ENCODE data around the gene BCL11A.

BCL11A gene

GRCh38 chr2:60530660-60531281 lies 22.7 kb downstream of the BCL11A start:
- in situ Hi-C loops (cut with MboI; ENCODE audit: low sequenced_read_pairs), result no loop called here

GRCh38 chr2:60529785-60530627 lies 23.4 kb downstream of the BCL11A start:
- in situ Hi-C loops (cut with MboI; ENCODE audit: low sequenced_read_pairs), result no loop called here

GRCh38 chr2:60529136-60529784 lies 24.2 kb downstream of the BCL11A start:
- in situ Hi-C loops (cut with MboI; ENCODE audit: low sequenced_read_pairs), result no loop called here

- in situ Hi-C loops (cut with MboI; ENCODE audit: low sequenced_read_pairs), result no loop called here
Measured at GRCh38 chr2:60528281-60529020, 25.0 kb downstream of the BCL11A start.

GRCh38 chr2:60527762-60528161 lies 25.7 kb downstream of the BCL11A start:
- in situ Hi-C loops (cut with MboI; ENCODE audit: low sequenced_read_pairs), result no loop called here

- in situ Hi-C loops (cut with MboI; ENCODE audit: low sequenced_read_pairs), result no loop called here
Measured at GRCh38 chr2:60526623-60527022, 26.8 kb downstream of the BCL11A start.

GRCh38 chr2:60525899-60526298 lies 27.6 kb downstream of the BCL11A start:
- in situ Hi-C loops (cut with MboI; ENCODE audit: low sequenced_read_pairs), result no loop called here

GRCh38 chr2:60524874-60525273 lies 28.6 kb downstream of the BCL11A start:
- in situ Hi-C loops (cut with MboI; ENCODE audit: low sequenced_read_pairs), result no loop called here

GRCh38 chr2:60523963-60524362 lies 29.5 kb downstream of the BCL11A start:
- in situ Hi-C loops (cut with MboI; ENCODE audit: low sequenced_read_pairs), result no loop called here

GRCh38 chr2:60522462-60522861 lies 31.0 kb downstream of the BCL11A start:
- in situ Hi-C loops (cut with MboI; ENCODE audit: low sequenced_read_pairs), result no loop called here

GRCh38 chr2:60521626-60522025 lies 31.8 kb downstream of the BCL11A start:
- in situ Hi-C loops (cut with MboI; ENCODE audit: low sequenced_read_pairs), result no loop called here

- in situ Hi-C loops (cut with MboI; ENCODE audit: low sequenced_read_pairs), result no loop called here
Measured at GRCh38 chr2:60520917-60521539, 32.4 kb downstream of the BCL11A start.

GRCh38 chr2:60520151-60520876 lies 33.1 kb downstream of the BCL11A start:
- in situ Hi-C loops (cut with MboI; ENCODE audit: low sequenced_read_pairs), result no loop called here

- in situ Hi-C loops (cut with MboI; ENCODE audit: low sequenced_read_pairs), result no loop called here
Measured at GRCh38 chr2:60519231-60519863, 34.1 kb downstream of the BCL11A start.

GRCh38 chr2:60518567-60518966 lies 34.9 kb downstream of the BCL11A start:
- in situ Hi-C loops (cut with MboI; ENCODE audit: low sequenced_read_pairs), result no loop called here

- in situ Hi-C loops (cut with MboI; ENCODE audit: low sequenced_read_pairs), result no loop called here
Measured at GRCh38 chr2:60517446-60517845, 36.0 kb downstream of the BCL11A start.

- in situ Hi-C loops (cut with MboI; ENCODE audit: low sequenced_read_pairs), result no loop called here
Measured at GRCh38 chr2:60516826-60517225, 36.6 kb downstream of the BCL11A start.

GRCh38 chr2:60516383-60516811 lies 37.1 kb downstream of the BCL11A start:
- in situ Hi-C loops (cut with MboI; ENCODE audit: low sequenced_read_pairs), result no loop called here

GRCh38 chr2:60515721-60516226 lies 37.7 kb downstream of the BCL11A start:
- in situ Hi-C loops (cut with MboI; ENCODE audit: low sequenced_read_pairs), result no loop called here

Data from HL-60/S4 treated with phorbol 12-myristate 13-acetate at 8.2 ng/mL for 4 days and 3 days (cell line).